DMS153 (cell line): ENCODE measurements around the gene HNRNPM.
"Not testable (repeated sequence)": the region's sequence is repeated elsewhere in the genome, so short reads cannot be mapped to it uniquely, and the experiment has no call there.

Experiments
- DNase-seq: peaks from one replicate; lab custom pipeline; 2025; lab: John Stamatoyannopoulos, UW

HNRNPM gene

DNA sequence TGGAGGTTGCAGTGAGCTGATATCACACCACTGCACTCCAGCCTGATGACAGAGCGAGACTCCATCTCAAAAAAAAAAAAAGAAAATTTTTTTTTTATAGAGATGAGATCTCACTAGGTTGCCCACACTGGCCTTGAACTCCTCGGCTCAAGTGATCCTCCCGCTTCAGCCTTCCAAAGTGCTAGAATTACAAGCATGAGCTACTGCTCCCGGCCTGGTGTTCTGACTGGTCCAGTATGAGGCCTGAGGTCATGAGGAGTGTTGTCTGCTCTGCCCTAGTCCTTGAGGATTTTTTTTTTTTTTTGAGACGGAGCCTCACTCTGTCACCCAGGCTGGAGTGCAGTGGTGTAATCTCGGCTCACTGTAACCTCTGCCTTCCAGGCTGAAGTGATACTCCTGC, 19.4 kb upstream of the HNRNPM start:
- not testable (repeated sequence) for DNase-seq

DNA sequence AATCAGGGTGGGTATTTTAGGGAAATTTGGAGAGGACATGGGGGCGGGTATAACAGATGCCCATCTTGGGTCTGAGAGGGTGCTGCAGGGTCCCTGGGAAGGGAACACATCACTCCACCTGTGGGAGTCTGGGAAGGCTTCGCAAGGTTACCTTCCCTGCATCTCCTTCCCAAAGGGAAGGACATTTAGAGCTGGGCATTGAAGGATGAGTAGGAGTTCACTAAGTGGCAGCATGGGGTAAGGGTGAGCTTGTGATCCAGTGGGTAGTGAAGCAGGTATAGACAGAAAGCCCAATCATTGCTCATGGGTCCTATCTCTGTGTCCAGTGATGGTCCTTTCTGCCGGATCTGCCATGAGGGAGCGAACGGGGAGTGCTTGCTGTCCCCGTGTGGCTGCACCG, 18.5 kb upstream of the HNRNPM start:
- no peak for DNase-seq

DNA sequence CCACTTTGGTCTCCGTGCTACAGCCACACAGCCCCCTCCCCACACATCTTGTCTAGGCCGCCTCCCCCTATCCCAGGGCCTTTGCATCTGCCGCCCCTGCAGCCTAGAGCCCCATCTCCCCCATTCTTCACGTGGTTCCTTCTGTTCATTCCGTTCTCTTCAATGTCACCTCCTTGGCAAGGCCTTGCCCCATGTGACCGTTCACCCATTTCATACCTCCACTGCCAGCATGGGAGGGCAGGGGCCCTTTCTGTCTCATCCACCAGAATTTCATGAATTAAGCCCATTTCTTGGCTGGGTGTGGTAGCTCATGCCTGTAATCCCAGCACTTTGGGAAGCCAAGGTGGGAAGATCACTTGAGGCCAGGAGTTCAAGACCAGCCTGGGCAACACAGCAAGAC, 15.7 kb upstream of the HNRNPM start:
- no peak for DNase-seq

DNA sequence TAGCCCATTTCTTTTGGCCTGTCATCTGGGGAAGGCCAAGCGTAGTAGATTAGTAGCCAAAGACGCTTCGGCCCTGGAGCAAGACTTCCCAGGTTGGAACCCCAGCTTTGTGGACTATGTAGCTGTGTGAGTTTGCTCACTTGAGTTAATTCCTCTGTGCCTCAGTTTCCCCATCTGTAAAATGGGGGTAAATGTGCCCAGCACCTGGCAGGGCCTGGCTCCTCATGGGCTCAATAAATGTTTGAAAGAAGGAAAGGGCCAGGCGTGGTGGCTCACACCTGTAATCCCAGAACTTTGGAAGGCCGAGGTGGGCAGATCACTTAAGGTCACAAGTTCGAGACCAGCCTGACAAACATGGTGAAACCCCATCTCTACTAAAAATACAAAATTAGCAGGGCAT, 14.9 kb upstream of the HNRNPM start:
- no peak for DNase-seq

DNA sequence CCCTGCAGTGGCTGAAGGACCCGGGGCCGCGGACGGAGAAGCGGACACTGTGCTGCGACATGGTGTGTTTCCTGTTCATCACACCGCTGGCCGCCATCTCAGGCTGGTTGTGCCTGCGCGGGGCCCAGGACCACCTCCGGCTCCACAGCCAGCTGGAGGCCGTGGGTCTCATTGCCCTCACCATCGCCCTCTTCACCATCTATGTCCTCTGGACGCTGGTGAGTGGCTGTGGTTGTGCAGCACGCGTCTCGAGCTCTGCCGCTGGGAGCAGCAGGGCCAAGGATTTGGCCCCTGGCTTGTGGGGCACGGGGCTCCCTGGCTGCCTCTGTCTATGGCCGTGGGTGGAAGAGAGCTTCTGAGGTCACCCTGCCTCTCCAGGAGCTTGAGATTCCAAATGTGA, 14.1 kb upstream of the HNRNPM start:
- no peak for DNase-seq

DNA sequence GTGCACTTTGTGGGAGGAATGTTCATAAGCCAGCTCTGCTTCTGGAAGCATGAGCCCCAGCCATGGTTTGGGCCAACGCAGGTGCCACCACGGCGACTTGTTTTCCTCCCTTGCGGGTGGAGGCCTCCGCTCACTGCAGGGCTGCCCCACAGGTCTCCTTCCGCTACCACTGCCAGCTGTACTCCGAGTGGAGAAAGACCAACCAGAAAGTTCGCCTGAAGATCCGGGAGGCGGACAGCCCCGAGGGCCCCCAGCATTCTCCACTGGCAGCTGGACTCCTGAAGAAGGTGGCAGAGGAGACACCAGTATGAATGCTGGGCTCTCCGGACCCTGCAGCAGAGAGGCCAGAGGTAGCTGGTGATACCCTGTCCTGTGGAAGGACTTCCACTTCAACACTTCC, 6.5 kb upstream of the HNRNPM start:
- no peak for DNase-seq

DNA sequence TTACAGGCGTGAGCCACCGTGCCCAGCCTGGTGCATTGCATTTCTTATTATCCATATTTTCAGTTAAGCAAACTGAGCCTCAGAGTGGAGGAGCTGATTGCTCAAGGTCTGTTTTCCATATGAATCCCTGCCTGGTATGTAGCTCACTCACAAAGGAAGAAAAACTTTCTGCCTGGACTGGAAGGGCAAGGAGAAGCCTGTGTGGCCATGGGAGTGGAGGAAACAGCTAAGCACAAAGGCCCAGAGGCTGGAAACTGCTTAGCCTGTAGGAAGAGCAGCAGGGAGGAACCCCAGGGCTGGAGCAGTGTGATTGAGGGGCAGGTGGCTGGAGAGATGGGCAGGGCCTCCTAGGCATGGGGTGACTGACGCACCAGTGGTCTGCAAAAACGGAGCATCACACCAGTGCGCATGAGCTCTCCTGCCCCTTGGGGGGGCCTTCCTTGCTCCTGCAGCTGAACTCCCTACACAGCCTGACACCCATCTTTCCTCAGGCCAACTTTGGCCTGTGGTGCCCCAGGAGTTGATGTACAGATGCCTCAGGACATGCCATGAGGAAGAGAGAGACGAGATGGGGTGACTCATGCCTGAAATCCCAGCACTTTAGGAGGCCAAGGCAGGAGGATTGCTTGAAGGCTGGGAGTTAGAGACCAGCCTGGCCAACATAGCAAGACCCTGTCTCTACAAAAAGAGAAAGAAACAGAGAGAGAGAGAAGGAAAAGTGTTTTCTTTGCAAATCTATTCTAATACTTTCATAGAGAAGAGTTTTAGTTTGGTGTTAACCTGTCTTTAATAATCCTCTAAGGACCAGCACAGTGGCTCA, 2.8 kb upstream of the HNRNPM start:
- no peak for DNase-seq

DNA sequence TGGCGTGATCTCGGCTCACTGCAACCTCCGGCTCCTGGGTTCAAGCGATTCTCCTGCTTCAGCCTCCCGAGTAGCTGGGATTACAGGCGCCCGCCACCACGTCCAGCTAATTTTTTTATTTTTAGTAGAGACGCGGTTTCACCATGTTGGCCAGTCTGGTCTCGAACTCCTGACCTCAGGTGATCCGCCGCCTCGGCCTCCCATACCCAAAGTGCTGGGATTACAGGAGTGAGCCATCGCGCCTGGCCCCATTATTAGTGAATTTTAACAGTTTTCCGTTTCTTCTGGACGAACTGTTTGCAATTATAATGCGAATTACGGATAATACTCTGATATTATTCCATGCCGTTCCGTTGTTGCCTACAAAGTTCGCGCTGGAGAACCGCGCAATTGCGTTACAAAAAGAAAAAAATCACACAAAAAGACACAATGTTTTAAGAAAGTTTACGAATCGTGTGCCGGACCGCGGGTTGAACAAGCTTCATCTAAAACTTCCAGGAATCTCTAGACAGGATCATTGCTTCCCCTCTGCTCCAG, 567 bp upstream of the HNRNPM start:
- not testable (repeated sequence) for DNase-seq

DNA sequence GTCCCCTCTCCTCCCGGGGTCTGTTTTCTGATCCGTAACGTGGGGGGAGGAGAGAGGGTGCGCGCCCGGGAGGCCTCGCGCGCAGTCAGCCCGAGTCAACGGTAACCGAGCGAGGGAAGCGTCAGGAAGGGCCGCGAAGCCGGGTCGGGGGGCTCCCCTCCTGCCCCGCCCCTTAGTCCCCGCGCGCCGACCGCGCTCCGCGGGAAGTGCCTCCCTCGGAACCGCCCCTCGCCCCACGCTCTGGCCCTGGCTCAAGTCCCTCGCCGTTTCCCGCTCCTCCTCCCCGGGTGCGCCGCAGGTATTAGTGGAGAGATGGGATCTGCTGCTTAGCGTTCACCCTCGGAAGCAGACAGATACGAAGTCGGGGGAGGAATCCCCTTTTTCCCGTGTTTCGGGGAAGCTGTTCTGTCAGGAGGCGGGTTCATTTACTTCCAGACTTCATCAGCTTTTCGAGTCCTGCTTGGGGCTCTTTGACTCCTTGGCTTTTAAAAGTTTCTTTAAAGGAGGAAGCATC, 770 bp downstream of the HNRNPM start:
- DNase-seq, result no peak

DNA sequence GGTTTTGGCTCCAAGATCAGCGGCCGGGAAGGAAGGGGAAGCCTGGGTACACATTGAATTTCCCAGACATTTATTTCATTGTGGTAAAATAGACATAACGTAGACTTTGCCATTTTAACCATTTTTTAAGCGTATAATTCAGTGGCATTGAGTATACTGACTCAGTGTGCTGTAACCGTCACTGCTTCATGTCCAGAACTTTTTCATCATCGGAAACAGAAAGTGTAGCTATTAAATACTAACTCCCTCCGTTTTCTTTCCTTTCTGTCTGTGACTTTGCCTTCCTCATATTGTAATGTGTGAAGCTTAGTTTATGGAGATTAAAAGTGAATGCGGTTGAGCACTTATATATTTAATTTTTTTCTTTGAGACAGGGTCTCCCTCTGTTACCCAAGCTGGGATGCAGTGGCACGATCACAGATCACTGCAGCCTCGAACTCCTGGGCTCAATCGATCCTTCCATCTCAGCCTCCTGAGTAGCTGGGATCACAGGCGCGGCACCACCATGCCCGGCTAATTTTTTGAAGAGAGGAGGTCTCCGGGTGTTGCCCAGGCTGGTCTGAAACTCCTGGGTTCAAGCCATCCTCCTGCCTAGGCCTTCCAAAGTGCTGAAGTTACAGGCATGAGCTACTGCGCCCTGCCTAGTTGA, 1.4 kb downstream of the HNRNPM start:
- DNase-seq, result no peak

DNA sequence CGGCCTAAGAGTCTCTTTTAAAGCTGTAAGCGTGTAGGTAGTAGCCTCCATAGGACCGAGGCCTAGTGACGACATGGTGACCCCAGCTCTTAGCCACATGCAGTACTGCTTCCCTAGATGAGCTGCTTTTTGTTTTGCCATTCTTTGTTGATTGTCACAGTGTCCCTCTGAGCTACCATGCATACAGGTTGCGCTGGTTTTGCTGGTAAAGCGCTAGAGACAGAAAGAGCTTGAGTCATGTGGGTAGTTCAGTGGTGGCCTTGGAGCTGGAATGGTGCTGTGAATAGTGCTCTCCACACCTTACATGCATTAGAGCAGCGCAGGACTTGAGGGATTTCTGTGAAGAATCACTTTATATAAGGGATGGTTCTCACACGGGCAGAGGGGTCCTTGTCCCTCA, 5.1 kb downstream of the HNRNPM start:
- no peak for DNase-seq

DNA sequence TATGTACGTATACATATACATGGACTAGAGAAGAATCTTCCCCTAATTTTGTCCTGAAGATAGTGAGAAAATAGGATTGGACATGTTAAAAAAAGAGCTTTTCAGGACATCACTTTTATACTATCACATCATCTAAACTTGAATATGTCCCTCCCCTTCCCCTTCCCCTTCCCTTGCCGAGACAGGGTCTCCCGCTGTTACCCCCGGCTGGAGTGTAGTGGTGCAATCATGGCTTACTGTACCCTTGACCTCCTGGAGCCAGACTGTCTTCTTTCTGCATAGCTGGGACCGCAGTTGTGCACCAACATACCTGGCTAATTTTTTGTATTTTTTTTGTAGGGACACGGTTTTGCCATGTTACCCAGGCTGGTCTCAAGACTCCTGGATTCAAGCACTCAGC, 6.6 kb downstream of the HNRNPM start:
- no peak for DNase-seq

DNA sequence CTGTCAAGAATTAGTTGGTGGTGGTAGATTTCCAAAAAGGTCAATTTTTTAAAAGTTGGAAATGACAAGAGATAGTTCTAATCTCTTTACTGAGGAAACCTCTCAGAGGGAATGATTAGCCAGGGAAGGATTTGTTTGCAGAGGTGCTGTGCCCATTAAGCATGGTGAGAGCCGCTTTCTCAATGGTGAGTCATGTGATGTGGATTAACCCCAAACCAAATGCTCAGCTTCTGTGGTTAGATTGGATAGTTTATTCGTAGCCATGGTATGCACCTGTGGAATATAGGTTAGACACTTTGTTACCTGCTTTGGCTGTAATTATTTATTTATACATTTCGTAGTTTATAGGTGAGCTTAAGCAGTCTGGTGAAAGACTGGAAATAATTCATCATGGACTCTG, 7.1 kb downstream of the HNRNPM start:
- no peak for DNase-seq

DNA sequence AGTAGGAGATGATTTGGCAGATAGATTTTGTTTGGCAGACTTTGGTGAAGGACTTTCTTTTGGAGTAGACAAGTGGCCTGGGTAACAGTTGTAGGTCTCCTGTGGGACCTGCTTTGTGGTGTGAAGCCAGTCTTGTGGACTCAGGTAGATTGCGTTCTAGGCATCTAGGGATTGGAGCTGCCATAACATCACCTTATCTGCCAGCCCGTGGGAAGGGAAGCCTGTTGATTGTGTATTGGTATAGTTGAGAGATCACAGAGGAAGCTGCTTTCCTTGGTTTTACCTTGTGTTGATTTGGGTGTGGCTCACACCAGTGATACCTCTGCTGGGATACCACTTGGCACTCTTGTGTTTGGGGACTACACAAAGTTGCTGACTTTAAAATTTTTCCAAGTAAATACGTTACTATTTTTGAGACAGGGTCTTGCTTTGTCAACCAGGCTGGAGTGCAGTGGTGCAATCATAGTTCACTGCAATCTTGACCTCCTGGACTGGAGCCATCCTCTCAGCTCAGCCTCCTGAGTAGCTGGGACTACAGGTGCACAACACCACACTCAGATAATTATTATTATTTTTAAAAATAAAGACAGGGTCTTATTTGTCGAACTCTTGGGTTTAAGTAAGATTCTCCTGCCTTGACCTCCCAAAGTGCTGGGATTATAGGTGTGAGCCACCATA, 7.8 kb downstream of the HNRNPM start:
- DNase-seq, result no peak

DNA sequence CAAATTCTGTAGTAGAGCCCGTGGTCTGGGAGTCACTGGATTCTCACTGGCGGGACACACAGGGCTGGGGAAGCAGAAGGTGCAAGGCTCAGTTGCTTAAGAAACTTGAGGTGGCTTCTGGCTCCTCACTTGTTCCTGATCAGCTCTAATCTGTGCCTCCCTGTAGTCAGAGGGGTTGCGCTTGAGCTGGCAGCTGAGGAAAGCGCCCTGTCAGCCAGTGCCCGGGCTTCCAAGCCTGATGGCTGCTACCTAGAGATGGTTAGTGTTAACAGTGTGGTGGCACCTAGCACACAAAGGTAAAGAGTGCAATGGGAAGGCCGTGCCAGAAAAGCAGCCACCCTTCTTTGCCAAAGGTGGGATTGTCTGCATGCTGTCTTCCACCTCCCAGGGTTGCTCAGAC, 8.8 kb downstream of the HNRNPM start:
- no peak for DNase-seq

DNA sequence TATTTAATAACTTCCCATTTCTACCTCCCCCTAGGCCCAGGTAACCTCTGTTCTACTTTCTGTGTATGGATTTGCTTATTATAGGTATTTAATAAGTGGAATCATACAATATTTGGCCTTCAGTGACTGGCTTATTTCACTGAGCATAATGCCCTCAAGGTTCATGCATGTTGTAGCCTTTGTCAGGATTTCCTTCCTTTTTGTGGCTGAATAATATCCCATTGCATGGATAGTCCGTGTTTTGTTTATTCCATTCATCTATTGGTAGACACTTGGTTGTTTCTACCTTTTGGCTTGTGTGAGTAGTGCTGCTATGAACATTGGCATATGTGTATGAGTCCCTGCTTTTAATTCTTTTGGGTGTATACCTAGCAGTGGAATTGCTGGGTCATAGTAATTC, 9.4 kb downstream of the HNRNPM start:
- no peak for DNase-seq

DNA sequence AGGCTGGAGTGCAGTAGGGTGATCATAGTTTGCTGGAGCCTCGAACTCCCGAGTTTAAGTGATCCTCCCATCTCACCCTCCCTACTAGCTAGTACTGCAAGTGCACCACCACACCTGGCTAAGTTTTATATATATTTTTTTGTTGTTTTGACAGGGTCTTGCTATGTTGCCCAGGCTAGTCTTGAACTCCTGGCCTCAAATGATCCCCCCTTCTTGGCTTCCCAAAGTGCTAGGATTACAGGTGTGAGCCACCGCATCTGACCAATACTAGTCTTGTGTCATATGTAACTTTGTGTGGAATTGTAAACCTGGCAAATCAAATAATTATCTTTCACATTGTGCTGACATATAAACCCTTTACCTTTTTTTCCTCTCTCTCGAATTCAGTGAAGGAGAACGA, 10.2 kb downstream of the HNRNPM start:
- no peak for DNase-seq

DNA sequence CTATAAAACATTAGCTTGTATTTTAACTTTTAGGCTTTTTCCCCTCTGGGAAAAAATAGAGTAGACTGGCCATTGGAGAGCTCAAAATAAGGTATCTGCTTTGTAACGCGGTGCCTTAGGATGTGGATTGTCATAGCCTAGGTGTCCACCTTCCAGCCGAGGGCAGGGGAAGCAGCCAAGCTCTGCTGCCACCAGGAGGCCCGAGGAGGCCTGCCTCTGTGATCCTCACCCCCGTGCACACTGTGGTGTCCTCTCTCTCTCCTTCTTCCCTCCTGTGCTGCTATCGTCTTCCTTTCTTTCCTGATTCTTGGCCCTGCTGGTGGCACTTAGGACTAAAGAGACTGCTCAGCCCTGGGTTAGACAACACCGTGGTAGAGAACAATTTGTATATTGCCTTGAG, 11.3 kb downstream of the HNRNPM start:
- no peak for DNase-seq

DNA sequence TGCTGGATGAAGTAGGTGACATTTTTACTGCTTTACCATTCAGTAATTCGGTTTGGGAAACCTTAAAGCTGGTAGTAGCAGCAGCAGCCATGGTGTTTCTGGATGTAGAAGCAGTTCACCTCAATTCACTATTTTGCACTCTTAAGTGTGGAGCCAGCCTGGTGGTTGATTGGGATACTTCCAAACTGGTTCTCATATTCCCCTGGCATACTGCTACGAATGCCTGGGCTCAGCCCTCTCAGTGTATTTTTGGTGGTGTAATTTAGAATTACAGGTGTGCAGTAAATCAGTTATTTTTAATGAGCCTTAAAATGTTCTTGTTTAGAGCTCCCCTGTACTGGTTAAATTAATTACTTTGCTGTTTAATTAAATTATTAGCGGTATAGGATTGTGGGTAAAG, 12.4 kb downstream of the HNRNPM start:
- DNase-seq, result no peak

DNA sequence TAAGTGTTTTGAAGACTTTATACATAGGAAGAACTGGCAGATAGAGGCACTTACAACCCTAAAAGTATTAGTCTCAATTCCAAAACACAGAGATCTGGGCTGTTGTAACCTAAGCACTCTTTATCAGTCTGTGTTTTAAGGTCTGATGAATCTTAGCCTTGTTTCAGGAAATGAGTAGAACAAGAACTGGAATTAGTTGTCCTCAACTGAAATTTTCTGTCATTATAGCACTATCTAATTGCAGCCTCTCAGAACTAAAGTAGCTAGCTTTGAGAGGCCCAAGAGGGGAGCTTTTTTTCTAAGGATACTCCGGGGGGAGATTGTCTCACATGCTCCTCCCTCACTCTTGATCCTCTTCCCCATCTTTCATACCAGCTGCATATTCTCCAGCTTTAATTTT, 13.1 kb downstream of the HNRNPM start:
- no peak for DNase-seq

DNA sequence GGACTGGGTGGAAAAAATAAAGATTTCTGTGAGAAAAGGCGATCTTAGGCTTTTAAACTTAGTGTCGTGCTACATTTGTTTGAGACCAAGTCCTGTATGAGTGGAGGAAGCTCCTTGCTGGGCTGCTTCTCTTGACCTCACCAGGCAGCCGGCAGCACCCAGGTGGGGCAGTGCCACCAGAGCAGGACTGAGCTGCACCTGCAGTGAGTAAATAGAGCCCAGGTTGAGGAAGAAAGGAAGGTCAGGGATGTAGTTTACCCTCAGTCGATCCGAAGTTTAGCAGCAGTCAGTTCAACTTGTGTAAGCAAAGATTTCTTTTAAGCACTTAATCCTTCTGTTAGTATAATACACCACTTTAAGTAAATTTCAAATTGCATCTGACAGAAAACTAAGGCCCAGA, 13.6 kb downstream of the HNRNPM start:
- DNase-seq, result no peak

DNA sequence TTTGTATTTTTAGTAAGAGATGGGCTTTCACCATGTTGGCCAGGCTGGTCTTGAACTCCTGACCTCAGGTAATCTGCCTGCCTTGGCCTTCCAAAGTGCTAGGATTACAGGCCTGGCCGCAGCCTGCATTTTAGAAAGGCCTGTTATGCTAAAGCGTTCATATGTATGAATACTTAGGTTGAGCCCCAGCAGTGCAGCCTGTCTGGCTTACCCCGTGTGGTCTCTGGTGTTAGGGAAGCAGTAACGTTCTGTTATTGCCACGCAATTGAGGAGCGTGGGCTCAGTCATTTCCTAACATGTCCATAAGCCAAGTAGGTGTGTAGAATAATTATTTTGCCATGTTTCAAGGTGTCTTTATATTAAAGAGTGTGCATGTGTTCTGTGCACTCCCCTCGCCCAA, 14.3 kb downstream of the HNRNPM start:
- no peak for DNase-seq
